Breast epithelium (tissue), 3 donors: Measurements from ENCODE around the gene PARD3B.

Source experiments
- POLR2A ChIP-seq: fragments of 450-650 bp; IDR thresholded peaks from one replicate; pipeline ENCODE4 v1.6.1; 2016; ENCODE audit warnings: antibody characterized with exemption, mild to moderate bottlenecking, moderate library complexity
- TF ChIP-seq, protein P1 (sequence below), 3 donors: fragments of 450-650 bp; IDR thresholded peaks; one replicate each; pipeline ENCODE4 v1.5.1; 2016 to 2017; ENCODE audit warnings: antibody characterized with exemption in 3 of 3, mild to moderate bottlenecking in 3 of 3, moderate library complexity in 3 of 3

DNA sequence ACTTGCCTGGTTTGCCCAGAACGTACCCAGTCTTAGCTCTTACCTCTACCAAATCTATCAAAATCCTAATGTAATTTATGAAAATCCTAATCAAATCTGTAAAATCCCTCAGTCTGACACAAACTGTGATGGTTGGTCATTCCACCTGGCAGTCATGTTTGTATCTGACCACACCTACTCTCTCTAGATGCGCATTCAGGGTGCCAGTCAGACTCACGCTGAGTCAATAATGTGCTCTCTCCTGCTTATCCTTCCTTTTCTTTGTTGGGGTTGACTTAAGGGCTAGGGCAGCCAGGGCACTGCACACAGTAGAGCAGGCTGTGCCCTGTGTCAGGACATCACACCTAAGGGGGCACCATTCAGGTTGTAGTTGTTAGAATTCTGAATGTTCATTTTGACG, 48.5 kb upstream of the PARD3B start:
- TF ChIP-seq, protein P1, sequence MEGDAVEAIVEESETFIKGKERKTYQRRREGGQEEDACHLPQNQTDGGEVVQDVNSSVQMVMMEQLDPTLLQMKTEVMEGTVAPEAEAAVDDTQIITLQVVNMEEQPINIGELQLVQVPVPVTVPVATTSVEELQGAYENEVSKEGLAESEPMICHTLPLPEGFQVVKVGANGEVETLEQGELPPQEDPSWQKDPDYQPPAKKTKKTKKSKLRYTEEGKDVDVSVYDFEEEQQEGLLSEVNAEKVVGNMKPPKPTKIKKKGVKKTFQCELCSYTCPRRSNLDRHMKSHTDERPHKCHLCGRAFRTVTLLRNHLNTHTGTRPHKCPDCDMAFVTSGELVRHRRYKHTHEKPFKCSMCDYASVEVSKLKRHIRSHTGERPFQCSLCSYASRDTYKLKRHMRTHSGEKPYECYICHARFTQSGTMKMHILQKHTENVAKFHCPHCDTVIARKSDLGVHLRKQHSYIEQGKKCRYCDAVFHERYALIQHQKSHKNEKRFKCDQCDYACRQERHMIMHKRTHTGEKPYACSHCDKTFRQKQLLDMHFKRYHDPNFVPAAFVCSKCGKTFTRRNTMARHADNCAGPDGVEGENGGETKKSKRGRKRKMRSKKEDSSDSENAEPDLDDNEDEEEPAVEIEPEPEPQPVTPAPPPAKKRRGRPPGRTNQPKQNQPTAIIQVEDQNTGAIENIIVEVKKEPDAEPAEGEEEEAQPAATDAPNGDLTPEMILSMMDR (IDR thresholded peaks at IDR 0.05): no peak
- TF ChIP-seq POLR2A: no peak
